HG03139 (cell line): ENCODE measurements around the gene TLE4.
"Not testable (repeated sequence)": the region's sequence is repeated elsewhere in the genome, so short reads cannot be mapped to it uniquely, and the experiment has no call there.

Source experiments
- ATAC-seq: cut with Tn5 transposase; IDR thresholded peaks from one replicate; pipeline ENCODE4 v1.9.1; 2021; ENCODE audit not compliant: unreplicated experiment

TLE4 gene

GRCh38 chr9:79571309-79572031 lies at the start of gene TLE4:
TSS of gene TLE4 (plus strand) at chr9:79571965. CDS start at chr9:79572791, 826 bp downstream.
- ATAC-seq: peak; percentile 87

- ATAC-seq: no peak
Observed at GRCh38 chr9:79522793-79523192, 49.0 kb upstream of the TLE4 start.

GRCh38 chr9:79524266-79524665 lies 47.5 kb upstream of the TLE4 start:
- no peak for ATAC-seq

- no peak for ATAC-seq
Observed at GRCh38 chr9:79526149-79526672, 45.6 kb upstream of the TLE4 start.

- no peak for ATAC-seq
Observed at GRCh38 chr9:79535534-79535933, 36.2 kb upstream of the TLE4 start.

- no peak for ATAC-seq
Observed at GRCh38 chr9:79537838-79538237, 33.9 kb upstream of the TLE4 start.

- ATAC-seq: no peak
Observed at GRCh38 chr9:79542735-79543620, 28.8 kb upstream of the TLE4 start.

GRCh38 chr9:79544375-79544774 lies 27.4 kb upstream of the TLE4 start:
- not testable (repeated sequence) for ATAC-seq

GRCh38 chr9:79551586-79551985 lies 20.2 kb upstream of the TLE4 start:
- no peak for ATAC-seq

GRCh38 chr9:79551994-79552393 lies 19.8 kb upstream of the TLE4 start:
- no peak for ATAC-seq

GRCh38 chr9:79555474-79556089 lies 16.2 kb upstream of the TLE4 start:
- no peak for ATAC-seq

GRCh38 chr9:79559495-79560181 lies 12.1 kb upstream of the TLE4 start:
- no peak for ATAC-seq

- no peak for ATAC-seq
Observed at GRCh38 chr9:79562749-79563386, 8.9 kb upstream of the TLE4 start.

GRCh38 chr9:79564105-79564504 lies 7.7 kb upstream of the TLE4 start:
- ATAC-seq: no peak

- peak; percentile 92 for ATAC-seq
Observed at GRCh38 chr9:79565245-79565644, 6.5 kb upstream of the TLE4 start.

- ATAC-seq: no peak
Observed at GRCh38 chr9:79567671-79568098, 4.1 kb upstream of the TLE4 start.

GRCh38 chr9:79568337-79569101 lies 3.2 kb upstream of the TLE4 start:
- no peak for ATAC-seq

GRCh38 chr9:79569814-79570447 lies 1.8 kb upstream of the TLE4 start:
- no peak for ATAC-seq
